OCI-LY3 (cell line): Measurements from ENCODE around the gene MYOCOS.

ENCODE experiments used
- H2AFZ ChIP-seq: fragments of 200-600, 300-600 bp; shearing (Covaris generic); 2 replicates; pipeline ENCODE4 v1.6.0; 2014; ENCODE audit warnings: antibody characterized with exemption, low read depth, low read length
- H3K27ac ChIP-seq: fragments of 200-600, 300-600 bp; sonication (generic); 2 replicates; pipeline ENCODE4 v1.5.1; 2014; ENCODE audit warnings: mild to moderate bottlenecking, low read length, moderate library complexity, mixed read lengths
- H3K27me3 ChIP-seq: fragments of 200-600, 300-600 bp; sonication (generic); 2 replicates; pipeline ENCODE4 v1.6.1; 2014; ENCODE audit warnings: low read depth, low read length, mixed read lengths
- H3K36me3 ChIP-seq: fragments of 200-600, 300-600 bp; sonication (generic); replicated peaks from 2 replicates; pipeline ENCODE3; 2014; ENCODE audit warnings: low read depth, low read length, mixed read lengths
- H3K4me1 ChIP-seq: fragments of 300-600, 200-600 bp; sonication (generic); 2 replicates; pipeline ENCODE4 v1.6.1; 2014; ENCODE audit warnings: low read length, mixed read lengths
- H3K4me2 ChIP-seq: fragments of 200-600, 300-600 bp; sonication (generic); 2 replicates; pipeline ENCODE4 v1.6.1; 2014; ENCODE audit warnings: low read length, mixed read lengths
- H3K4me3 ChIP-seq: fragments of 300-600, 200-600 bp; sonication (generic); 2 replicates; pipeline ENCODE4 v1.5.1; 2014; ENCODE audit warnings: antibody characterized with exemption, mild to moderate bottlenecking, low read length, moderate library complexity
- H3K79me2 ChIP-seq: fragments of 300-600, 200-600 bp; shearing (Covaris generic); 2 replicates; pipeline ENCODE4 v1.6.1; 2014; ENCODE audit warnings: mild to moderate bottlenecking, low read length, mixed read lengths
- H3K9ac ChIP-seq: fragments of 300-600, 200-600 bp; shearing (Covaris generic); 2 replicates; pipeline ENCODE4 v1.6.0; 2014; ENCODE audit warnings: mild to moderate bottlenecking, low read length, moderate library complexity
- H3K9me3 ChIP-seq: fragments of 200-600, 300-600 bp; shearing (Covaris generic); 2 replicates; pipeline ENCODE4 v1.6.1; 2014; ENCODE audit warnings: low read length, mixed read lengths; ENCODE audit not compliant: insufficient read depth
- H4K20me1 ChIP-seq: fragments of 200-600, 300-600 bp; sonication (generic); 2 replicates; pipeline ENCODE4 v1.6.1; 2016; ENCODE audit warnings: low read length, mixed read lengths; ENCODE audit not compliant: insufficient read depth
- EZH2phosphoT487 ChIP-seq: fragments of 200-600 bp; shearing (Covaris generic); IDR thresholded peaks from 2 replicates; pipeline ENCODE4 v1.6.1; 2018; ENCODE audit warnings: antibody characterized with exemption, mixed run types, low read depth
- TF ChIP-seq, protein P1 (sequence below): fragments of 200-600, 300-600 bp; sonication (generic); IDR thresholded peaks from 2 replicates; pipeline ENCODE4 v1.5.1; 2014; ENCODE audit warnings: antibody characterized with exemption, low read length, low read depth

Gene MYOCOS

DNA sequence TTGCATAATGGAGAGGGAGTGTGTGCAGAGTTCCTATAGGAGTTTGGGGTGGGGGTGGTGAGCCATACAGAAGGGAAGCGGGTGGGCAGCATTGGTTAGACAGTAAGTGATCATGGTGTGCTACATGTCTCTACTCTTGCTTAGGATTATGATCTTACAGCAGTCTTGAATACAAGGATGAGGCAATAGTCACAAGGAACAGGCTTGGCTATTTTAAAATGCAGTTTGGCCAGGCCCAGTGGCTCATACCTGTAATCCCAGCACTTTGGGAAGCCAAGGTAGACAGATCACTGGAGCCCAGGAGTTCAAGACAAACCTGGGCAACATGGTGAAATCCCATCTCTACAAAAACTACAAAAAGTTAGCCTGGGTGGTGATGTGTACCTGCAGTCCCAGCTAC is 18.2 kb downstream of the MYOCOS start:
- Histone ChIP-seq H3K36me3 (no peaks in the 10 kb centered on the region), H3K9me3 (no peaks in the 10 kb centered on the region), H3K27ac (peak overlapping the region; percentile 63), H3K9ac (peak overlapping the region; percentile 32; the same call in 1 of the 2 replicates), H3K27me3 (no peaks in the 10 kb centered on the region), H3K4me3 (peak overlapping the region; percentile 14; the same call in 1 of the 2 replicates), H3K4me2 (peak overlapping the region; percentile 65), H3K4me1 (peaks cover 65% of the 10 kb centered on the region), H4K20me1 (no peaks in the 10 kb centered on the region), H2AFZ (0 out of 2 replicates have a peak overlapping the region, but pooled peaks have one; percentile 64), H3K79me2 (no peaks in the 10 kb centered on the region)
- TF ChIP-seq, protein P1, sequence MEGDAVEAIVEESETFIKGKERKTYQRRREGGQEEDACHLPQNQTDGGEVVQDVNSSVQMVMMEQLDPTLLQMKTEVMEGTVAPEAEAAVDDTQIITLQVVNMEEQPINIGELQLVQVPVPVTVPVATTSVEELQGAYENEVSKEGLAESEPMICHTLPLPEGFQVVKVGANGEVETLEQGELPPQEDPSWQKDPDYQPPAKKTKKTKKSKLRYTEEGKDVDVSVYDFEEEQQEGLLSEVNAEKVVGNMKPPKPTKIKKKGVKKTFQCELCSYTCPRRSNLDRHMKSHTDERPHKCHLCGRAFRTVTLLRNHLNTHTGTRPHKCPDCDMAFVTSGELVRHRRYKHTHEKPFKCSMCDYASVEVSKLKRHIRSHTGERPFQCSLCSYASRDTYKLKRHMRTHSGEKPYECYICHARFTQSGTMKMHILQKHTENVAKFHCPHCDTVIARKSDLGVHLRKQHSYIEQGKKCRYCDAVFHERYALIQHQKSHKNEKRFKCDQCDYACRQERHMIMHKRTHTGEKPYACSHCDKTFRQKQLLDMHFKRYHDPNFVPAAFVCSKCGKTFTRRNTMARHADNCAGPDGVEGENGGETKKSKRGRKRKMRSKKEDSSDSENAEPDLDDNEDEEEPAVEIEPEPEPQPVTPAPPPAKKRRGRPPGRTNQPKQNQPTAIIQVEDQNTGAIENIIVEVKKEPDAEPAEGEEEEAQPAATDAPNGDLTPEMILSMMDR: no peak
- TF ChIP-seq EZH2phosphoT487: no peak

DNA sequence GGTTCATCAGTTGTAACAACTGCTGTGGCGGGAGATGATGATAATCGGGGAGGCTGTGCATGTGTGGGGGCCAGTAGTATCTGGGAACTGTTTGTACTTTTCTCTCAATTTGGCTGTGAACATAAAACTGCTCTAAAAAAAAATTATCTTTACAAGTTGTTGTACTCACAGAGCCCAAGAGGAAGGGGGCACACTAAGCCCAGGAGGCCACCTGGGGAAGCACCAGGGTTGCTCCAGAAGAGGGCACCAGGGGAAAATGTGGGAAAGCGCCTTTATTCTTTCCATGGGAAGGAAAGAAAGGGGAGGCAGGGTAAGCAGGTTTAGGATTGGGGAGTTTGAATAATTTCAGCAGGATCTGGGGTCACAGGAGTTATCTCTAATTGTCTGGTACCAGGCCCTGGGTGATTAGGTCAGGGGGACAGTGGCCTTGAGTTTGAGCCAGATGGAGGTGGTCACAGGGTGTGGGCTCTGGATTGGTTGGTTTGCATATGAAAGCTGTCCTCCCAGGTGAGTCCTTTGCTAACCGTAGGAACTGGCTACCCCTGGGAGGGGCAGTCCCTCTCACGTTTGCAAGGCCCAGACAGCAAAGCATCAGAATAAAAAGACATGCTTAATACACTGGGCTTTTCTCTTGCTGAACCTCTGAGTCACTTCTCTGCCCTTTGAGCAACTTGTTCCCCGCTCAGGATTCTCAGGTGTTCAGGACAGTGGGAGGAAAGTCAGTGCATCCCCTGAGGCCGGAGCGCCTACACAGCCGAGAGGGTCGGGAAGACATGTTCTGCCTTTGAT is 19.2 kb downstream of the MYOCOS start:
- H3K4me1 ChIP-seq: peaks cover 70% of the 10 kb centered on the region
- no peaks in the 10 kb centered on the region for H3K27me3 ChIP-seq
- H2AFZ ChIP-seq: peak overlapping the region; percentile 72
- TF ChIP-seq, protein P1: peak; percentile 32
- no peak for TF ChIP-seq EZH2phosphoT487
- H3K79me2 ChIP-seq: no peaks in the 10 kb centered on the region
- H3K27ac ChIP-seq: peak overlapping the region; percentile 63
- H3K4me2 ChIP-seq: peak overlapping the region; percentile 65
- peak overlapping the region; percentile 26; the same call in 1 of the 2 replicates for H3K9ac ChIP-seq
- H3K9me3 ChIP-seq: no peaks in the 10 kb centered on the region
- no peaks in the 10 kb centered on the region for H4K20me1 ChIP-seq
- H3K36me3 ChIP-seq: no peaks in the 10 kb centered on the region
- no peak overlapping the region for H3K4me3 ChIP-seq

DNA sequence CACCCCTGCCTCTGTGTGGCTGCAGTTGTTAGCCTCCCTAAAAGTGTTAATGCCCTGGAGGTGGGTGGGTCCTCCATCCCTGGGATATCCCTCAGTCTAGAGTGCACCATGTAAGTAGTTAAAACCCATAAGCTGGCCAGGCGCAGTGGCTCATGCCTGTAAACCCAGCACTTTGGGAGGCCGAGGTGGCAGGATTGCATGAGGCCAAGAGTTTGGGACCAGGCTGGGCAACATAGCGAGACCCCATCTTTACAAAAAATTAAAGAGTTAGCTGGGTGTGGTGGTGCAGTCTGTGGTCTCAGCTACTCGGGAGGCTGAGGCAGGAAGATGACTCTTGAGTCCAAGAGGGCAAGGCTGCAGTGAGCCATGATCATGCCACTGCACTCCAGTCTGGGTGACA is 20.2 kb downstream of the MYOCOS start:
- peaks cover 70% of the 10 kb centered on the region for H3K4me1 ChIP-seq
- peak overlapping the region; percentile 63 for H3K27ac ChIP-seq
- no peaks in the 10 kb centered on the region for H4K20me1 ChIP-seq
- TF ChIP-seq, protein P1: no peak
- TF ChIP-seq EZH2phosphoT487: no peak
- H3K9me3 ChIP-seq: no peaks in the 10 kb centered on the region
- no peaks in the 10 kb centered on the region for H3K36me3 ChIP-seq
- H3K4me2 ChIP-seq: peak overlapping the region; percentile 41; the same call in 1 of the 2 replicates
- H2AFZ ChIP-seq: peak overlapping the region; percentile 72; the same call in 1 of the 2 replicates
- H3K27me3 ChIP-seq: no peaks in the 10 kb centered on the region
- peak overlapping the region; percentile 26; the same call in 1 of the 2 replicates for H3K9ac ChIP-seq
- no peaks in the 10 kb centered on the region for H3K79me2 ChIP-seq
- no peak overlapping the region for H3K4me3 ChIP-seq

DNA sequence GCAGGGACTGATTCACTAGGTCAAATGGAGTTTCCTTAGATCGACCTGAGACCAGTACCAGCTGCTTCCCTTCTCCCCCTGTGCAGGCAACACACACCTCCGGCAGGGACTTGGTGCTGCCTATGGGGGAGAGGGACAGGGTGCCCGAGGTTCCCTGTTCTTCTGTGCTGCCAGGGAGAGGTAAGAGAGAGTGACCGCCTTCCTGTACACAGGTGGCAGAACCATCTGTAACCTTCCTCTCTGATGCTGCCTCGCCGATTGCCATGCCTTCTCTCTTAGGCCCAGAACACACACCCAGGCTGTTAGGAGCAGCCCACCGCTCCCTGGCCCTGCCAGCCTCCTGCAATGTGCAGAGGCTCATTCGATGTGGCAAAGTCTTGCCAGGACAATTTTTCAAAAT is 21.1 kb downstream of the MYOCOS start:
- no peaks in the 10 kb centered on the region for H4K20me1 ChIP-seq
- H3K36me3 ChIP-seq: no peaks in the 10 kb centered on the region
- no peak overlapping the region for H3K4me3 ChIP-seq
- H3K4me1 ChIP-seq: peaks cover 67% of the 10 kb centered on the region
- no peak overlapping the region for H3K4me2 ChIP-seq
- no peaks in the 10 kb centered on the region for H3K79me2 ChIP-seq
- H3K9ac ChIP-seq: no peak overlapping the region
- no peaks in the 10 kb centered on the region for H3K9me3 ChIP-seq
- H3K27ac ChIP-seq: no peak overlapping the region
- H3K27me3 ChIP-seq: no peaks in the 10 kb centered on the region
- no peak overlapping the region for H2AFZ ChIP-seq
- TF ChIP-seq EZH2phosphoT487: no peak
- TF ChIP-seq, protein P1: no peak
